Lower leg skin (tissue), 3 donors: ENCODE measurements around the gene ZFP64.

Experiments
- CTCF ChIP-seq, 3 donors: fragments of 450-650 bp; IDR thresholded peaks; one replicate each; pipeline ENCODE4 v1.5.1; 2016; ENCODE audit warnings: antibody characterized with exemption in 3 of 3, mild to moderate bottlenecking in 3 of 3, moderate library complexity in 2 of 3
- POLR2A ChIP-seq, 2 donors: fragments of 450-650 bp; IDR thresholded peaks; one replicate each; pipeline ENCODE4 v1.6.1; 2016 to 2017; ENCODE audit warnings: antibody characterized with exemption in 2 of 2, mild to moderate bottlenecking in 1 of 2, moderate library complexity in 1 of 2

DNA sequence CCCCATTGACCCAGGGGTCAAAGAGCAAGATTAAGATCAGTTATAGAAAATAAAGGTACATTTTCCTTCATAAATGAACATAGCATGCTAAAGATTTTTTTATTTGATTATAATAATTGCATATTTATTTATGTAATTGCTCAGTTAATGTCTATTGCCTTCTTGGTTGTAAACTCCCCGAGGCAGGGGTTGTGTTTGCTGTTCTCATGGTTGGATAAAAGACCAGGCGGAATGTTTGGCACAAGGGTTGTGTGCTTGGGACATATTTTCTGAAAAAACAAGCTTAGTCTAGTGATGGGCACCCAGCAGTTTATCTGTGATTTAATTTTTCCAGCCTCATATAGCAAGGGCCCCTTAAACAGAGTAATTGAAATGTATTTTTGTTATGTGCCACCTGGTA is 47.5 kb upstream of the ZFP64 start:
- TF ChIP-seq CTCF (IDR thresholded peaks at IDR 0.05) (no peak), POLR2A (IDR thresholded peaks at IDR 0.05) (no peak)
